ENCODE results near the gene CAPN10.
"Not testable (repeated sequence)": the region's sequence is repeated elsewhere in the genome, so short reads cannot be mapped to it uniquely, and the experiment has no call there.

CAPN10 gene, protein sequence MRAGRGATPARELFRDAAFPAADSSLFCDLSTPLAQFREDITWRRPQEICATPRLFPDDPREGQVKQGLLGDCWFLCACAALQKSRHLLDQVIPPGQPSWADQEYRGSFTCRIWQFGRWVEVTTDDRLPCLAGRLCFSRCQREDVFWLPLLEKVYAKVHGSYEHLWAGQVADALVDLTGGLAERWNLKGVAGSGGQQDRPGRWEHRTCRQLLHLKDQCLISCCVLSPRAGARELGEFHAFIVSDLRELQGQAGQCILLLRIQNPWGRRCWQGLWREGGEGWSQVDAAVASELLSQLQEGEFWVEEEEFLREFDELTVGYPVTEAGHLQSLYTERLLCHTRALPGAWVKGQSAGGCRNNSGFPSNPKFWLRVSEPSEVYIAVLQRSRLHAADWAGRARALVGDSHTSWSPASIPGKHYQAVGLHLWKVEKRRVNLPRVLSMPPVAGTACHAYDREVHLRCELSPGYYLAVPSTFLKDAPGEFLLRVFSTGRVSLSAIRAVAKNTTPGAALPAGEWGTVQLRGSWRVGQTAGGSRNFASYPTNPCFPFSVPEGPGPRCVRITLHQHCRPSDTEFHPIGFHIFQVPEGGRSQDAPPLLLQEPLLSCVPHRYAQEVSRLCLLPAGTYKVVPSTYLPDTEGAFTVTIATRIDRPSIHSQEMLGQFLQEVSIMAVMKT

DNA sequence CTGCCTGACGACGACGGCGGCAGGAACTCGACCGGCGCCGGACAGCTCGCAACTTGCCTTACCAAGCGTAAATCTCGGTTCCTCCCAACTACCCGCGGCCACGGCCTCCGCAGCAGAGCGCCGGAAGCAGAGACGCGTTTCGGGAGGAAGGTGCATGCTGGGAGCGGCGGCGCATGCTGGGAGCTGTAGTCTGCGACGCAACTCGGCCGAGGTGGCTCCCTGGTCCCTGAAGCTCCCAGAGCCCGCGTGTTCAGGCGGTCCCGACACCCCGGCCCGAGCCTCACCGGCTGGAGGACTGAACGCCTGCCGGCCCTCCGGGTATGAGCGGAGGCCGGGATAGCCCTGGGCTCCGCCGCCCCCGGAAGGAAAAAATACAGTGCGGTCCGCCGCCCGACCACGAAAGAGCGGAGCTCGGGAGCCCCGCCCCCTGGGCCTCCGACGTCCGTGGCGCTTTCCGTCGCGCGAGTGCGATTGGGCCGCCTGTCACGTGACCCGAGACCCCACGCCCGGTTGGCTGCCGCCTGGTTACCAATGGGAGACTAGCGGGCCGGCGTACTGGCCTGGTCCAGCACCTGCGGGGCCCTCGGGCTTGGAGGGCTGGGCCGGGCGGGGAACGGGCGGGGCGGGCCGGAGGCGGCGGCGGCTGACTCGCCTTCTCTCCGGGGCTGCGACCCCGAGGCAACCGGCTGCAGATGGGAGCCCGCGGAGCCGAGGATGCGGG, at the start of gene CAPN10:
Gene CAPN10 (plus strand): TSS at position 537 of the 721 bp plus-strand sequence. CDS start 178 bp downstream, at position 715.
- peak; percentile 93 to 94 for DNase-seq (ENCODE audit: low read depth in 2 of 2)

- no peak for DNase-seq (ENCODE audit: low read depth in 2 of 2)
Observed at GRCh38 chr2:240538031-240538780, 48.3 kb upstream of the CAPN10 start.

DNA sequence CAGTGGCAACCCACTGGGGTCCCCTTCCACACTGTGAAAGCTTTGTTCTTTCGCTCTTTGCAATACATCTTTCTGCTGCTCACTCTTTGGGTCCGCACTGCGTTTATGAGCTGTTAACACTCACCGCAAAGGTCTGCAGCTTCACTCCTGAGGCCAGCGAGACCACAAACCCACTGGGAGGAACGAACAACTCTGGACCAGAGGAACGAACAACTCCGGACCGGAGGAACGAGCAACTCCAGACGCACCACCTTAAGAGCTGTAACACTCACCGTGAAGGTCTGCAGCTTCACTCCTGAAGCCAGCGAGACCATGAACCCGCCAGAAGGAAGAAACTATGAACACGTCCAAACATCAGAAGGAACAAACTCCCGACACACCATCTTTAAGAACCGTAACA, 47.4 kb upstream of the CAPN10 start:
- not testable (repeated sequence) for DNase-seq (ENCODE audit: low read depth in 2 of 2)

- no peak for DNase-seq (ENCODE audit: low read depth in 2 of 2)
Observed at GRCh38 chr2:240539906-240540305, 46.6 kb upstream of the CAPN10 start.

DNA sequence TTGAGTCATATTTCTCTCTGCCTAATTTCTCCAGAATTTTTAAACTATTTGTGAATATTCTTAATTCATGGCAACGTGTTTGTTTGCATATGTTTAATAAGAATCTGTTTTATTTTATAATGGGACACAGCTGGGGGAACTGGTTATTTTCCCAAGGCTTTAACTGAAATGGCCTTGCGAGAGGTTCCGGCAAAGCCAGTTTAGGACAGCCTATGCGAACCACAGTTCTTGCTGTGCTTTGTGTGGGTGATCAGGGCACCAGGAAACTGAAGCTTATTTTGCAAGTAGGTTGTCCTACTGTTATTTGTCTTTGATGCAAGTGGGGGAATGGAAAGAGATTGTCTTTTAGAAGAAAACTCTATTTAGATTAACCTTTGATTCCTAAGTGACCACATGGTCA, 35.2 kb upstream of the CAPN10 start:
- DNase-seq (ENCODE audit: low read depth in 2 of 2), result no peak

DNA sequence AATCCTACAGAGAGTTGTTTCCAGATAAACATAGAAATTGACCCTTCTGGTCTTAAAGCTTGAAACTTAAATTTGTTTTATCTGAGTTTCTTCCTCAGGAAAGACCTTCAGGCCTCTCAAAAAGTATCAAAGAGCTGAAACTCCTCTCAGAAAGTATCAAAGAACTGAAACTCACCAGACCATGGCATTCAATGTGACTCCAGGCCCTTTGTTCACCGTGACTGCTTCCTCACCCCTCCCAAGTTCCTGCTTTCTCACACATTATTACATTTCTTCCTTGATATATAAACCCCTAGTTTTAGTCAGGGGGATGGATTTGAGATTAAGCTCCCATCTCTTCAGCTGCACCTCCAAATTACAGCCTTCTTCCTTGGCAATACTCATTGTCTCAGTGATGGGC, 34.7 kb upstream of the CAPN10 start:
- DNase-seq (ENCODE audit: low read depth in 2 of 2), result no peak

- no peak for DNase-seq (ENCODE audit: low read depth in 2 of 2)
Observed at GRCh38 chr2:240553956-240554480, 32.5 kb upstream of the CAPN10 start.

DNA sequence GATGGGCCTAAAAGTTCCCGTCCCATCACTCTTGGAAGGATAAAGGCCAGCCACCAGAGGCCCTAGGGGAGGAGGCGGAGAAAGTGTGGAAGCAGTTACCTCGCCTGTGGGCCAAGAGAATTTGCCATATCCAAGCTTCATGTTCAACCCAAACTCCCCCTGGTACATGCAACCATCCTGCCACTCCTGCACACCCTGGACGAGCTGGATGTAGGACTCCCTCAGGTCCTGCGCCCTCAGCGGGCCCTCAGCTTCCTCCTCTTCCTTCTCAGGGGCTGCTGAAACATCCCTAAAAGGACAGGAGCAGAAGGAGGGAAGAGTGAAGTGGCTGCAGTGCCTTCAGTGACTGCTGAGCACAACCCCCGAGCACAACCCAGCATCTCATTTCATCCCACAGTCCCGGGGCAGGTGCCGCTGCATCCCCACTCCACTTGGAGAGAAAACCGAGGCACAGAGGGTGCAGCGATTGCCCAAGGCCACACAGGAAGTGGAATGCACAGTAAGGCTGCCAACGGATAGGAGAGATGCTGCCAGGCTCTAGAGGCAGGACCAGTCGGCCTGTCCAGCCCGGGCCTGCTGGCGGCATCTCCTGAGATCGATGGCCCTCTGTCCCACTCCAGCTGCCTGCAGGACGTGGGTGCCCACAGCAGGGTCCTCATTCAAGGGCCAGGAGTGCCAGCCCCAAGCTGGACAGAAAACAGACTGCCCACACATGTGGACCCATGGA, 31.6 kb upstream of the CAPN10 start:
- DNase-seq (ENCODE audit: low read depth in 2 of 2), result no peak

DNA sequence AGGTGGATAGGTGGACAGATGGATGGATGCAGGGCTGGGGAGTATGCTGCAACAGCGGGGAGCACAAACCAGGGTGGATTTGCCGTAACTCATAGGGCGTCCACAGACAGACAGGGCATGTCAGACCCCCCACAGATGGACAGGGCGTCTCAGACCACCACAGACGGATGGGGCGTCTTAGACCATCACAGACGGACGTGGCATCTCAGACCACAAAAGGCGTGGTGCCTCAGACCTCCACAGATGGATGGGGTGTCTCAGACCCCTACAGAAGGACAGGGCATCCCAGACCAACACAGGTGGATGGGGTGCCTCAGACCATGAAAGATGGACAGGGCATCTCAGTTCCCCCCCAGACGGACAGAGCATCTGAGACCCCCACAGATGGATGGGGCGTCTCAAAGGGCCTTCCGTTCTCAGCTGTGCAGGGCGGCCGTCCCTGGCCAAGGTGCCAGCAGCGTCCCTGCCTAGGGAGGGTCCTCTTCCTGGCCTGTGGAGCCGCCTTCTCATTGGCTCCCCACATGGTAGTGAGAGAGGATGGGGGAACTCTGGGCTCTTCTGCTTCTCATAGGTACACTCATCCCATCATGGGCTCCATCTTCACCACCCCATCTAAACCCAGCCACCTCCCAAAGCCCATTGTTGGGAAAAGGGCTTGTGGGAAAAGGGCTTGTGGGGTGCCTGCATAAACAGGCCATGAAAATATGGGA, 30.8 kb upstream of the CAPN10 start:
- no peak for DNase-seq (ENCODE audit: low read depth in 2 of 2)

GRCh38 chr2:240556553-240557100, 29.9 kb upstream of the CAPN10 start:
- DNase-seq (ENCODE audit: low read depth in 2 of 2), result peak; percentile 55 to 61

GRCh38 chr2:240557101-240557751, 29.3 kb upstream of the CAPN10 start:
- no peak for DNase-seq (ENCODE audit: low read depth in 2 of 2)

DNA sequence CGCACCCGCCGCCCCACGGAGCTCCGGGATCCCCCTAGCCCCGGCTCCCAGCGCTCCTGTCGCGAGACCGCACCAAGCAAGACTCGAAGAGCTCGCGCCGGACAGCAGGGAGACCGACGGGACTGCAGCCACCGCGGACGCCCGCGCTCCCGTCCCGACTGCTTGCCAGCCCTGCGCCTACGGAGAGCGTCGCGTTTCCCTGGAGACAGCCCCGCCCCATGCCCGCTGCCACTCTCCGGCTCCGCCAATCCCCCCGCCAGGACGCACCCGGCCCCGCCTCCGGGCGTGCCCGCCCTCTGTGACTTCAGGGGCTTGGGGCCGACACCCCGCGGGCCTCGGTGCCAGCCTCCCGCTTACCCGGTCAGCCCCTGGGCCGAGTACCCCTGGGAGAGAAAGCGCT, 28.7 kb upstream of the CAPN10 start, which contains the start of gene ANKMY1:
Gene ANKMY1 (minus strand): TSS at position 181 of the 400 bp plus-strand sequence. CDS start 653 bp downstream, outside the sequence.
- peak; percentile 56 to 66 for DNase-seq (ENCODE audit: low read depth in 2 of 2)

- no peak for DNase-seq (ENCODE audit: low read depth in 2 of 2)
Observed at GRCh38 chr2:240558236-240558761, 28.2 kb upstream of the CAPN10 start.

DNA sequence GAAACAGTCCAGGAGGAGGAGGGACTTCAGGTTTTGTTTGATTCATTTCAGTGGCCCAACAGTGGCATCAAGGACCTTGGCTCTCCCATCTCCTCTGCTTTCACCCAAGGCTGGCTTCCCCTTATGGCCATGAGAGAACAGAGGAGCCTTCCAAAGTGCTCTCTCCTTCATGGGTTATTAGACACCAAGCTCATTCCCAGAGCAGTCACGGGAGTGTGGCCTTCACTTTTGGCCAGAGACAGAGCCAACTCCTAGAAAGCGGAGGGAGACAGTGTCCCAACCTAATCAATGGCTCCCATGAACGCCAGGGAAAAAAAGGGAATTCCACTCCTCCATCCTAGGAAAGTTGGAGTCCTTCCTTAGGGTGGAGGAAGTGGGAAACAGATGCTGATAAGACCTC, 27.2 kb upstream of the CAPN10 start:
- DNase-seq (ENCODE audit: low read depth in 2 of 2), result no peak

- peak; percentile 78 to 89 for DNase-seq (ENCODE audit: low read depth in 2 of 2)
Observed at GRCh38 chr2:240560084-240560479, 26.5 kb upstream of the CAPN10 start, which contains the start of gene DUSP28. DUSP28 (plus strand) TSS chr2:240560357; CDS start chr2:240560685, 328 bp downstream.

DNA sequence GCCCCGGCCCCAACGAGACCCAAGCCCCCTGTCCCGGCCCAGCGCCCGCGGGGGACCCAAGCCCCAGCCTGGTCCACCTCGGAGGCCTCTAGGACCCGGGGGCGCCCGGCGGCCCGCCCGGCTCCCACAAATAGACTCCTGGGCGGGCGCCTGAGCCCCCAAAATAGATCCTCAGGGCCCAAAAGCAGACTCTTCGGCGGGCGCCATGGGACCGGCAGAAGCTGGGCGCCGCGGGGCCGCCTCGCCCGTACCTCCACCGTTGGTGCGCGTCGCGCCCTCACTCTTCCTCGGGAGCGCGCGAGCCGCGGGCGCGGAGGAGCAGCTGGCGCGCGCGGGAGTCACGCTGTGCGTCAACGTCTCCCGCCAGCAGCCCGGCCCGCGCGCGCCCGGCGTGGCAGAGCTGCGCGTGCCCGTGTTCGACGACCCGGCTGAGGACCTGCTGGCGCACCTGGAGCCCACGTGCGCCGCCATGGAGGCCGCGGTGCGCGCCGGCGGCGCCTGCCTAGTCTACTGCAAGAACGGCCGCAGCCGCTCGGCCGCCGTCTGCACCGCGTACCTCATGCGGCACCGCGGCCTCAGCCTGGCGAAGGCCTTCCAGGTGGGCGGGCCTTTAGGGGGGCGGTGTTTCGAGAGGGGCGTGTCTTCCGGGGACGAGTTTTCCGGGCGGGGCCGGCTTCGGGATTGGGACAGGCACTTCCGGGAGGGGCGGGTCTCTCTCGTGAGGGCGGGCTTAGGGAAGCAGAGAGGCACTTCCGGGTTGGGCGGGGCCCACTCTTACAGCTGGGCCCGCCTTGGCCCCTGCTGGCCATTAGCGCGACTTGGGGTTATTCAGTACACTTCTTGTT, 25.8 kb upstream of the CAPN10 start:
- peak; percentile 100 for DNase-seq (ENCODE audit: low read depth in 2 of 2)

GRCh38 chr2:240561325-240561971, 25.1 kb upstream of the CAPN10 start:
- DNase-seq (ENCODE audit: low read depth in 2 of 2), result no peak
